ENCODE measurements around the gene VWA3B. TPM values are rescaled to one million over a fixed set of nuclear protein-coding genes. Genes with fewer than 3 reads are reported as not detected.
A peak's percentile ranks its signal among the peaks of the same experiment; 100 is the strongest.

The VWA3B gene
- polyA plus RNA-seq, 3 donors, result not detected

DNA sequence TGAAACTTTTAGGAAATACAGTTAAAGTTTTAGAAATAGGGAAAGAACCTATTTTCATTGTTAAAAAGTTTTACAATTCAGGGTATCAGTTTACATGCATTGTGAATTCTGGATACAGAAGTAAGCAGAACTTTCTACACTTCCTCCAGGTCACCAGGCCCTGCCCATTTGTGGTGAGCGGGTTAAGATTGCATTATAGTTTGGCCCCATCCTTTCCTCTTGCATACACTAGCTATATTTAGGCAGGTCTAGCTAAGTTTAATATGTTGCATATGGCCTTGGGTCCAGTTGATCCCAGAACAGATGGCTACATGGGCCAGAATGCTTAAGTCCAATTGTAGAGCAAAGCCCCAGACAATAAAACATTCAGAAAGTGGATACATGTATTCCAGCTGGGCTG lies 4.8 kb downstream of the VWA3B start:
- peak; percentile 61 to 68 (median 66) for DNase-seq
- H3K4me1 Mint-ChIP-seq, result peaks cover 58% of the 10 kb centered on the region
- Histone ChIP-seq H3K36me3 (replicated peaks in 1 of 2; ENCODE audit: control insufficient read depth in 1 of 2, insufficient read depth in 2 of 2, low read length in 2 of 2) (no peaks in the 10 kb centered on the region), H3K4me3 (replicated peaks in 1 of 3; ENCODE audit: low read depth in 2 of 3, low read length in 3 of 3) (peak overlapping the region in 1 of 3 experiments; percentile 37), H4K20me1 (ENCODE audit: insufficient read depth, low read length) (no peaks in the 10 kb centered on the region), H3K9me3 (replicated peaks in 1 of 2; ENCODE audit: control insufficient read depth in 1 of 2, insufficient read depth in 1 of 2, low read length in 2 of 2) (peaks cover 5 to 10% of the 10 kb centered on the region in 2 donors), H3K79me2 (ENCODE audit: insufficient read depth, low read length) (no peaks in the 10 kb centered on the region), H3K9ac (ENCODE audit: insufficient read depth, low read length, poor library complexity, severe bottlenecking) (no peak overlapping the region), H3K4me1 (ENCODE audit: control insufficient read depth in 1 of 2, insufficient read depth in 2 of 2, low read length in 2 of 2) (peaks cover 58 to 60% of the 10 kb centered on the region in 2 donors), H2AFZ (ENCODE audit: insufficient read depth, low read depth, low read length, poor library complexity, severe bottlenecking) (no peak overlapping the region), H3K27ac (ENCODE audit: low read depth in 1 of 2, low read length in 2 of 2) (peak overlapping the region in 1 of 2 donors; percentile 37), H3K4me2 (replicated peaks; ENCODE audit: extremely low read depth, low read length, poor library complexity, severe bottlenecking) (peak overlapping the region; percentile 57), H3K27me3 (ENCODE audit: control insufficient read depth in 2 of 2, insufficient read depth in 2 of 2, low read length in 2 of 2) (no peaks in the 10 kb centered on the region)
- H3K27me3 Mint-ChIP-seq (ENCODE audit: low read depth in 3 of 3), result peaks cover 0 to 2% (median 0%) of the 10 kb centered on the region in 3 donors
- H3K36me3 Mint-ChIP-seq, result peaks cover 0 to 3% of the 10 kb centered on the region in 2 donors
- peaks cover 8 to 19% (median 15%) of the 10 kb centered on the region in 7 donors for H3K9me3 Mint-ChIP-seq
- no CpG with 5 or more reads among the region's 1 CpG for WGBS (ENCODE audit: insufficient coverage)
- peak overlapping the region in 6 of 7 donors; percentile 40 to 90 (median 82) for H3K27ac Mint-ChIP-seq
- no peak for TF ChIP-seq CTCF (IDR thresholded peaks at IDR 0.05)
- H3K4me3 Mint-ChIP-seq, result peak overlapping the region in 1 of 2 donors; percentile 46
- intact Hi-C loops (cut with micrococcal nuclease), result loop anchor here (5.0 kb wide), 2 partner anchors 41 to 54 kb away; no protein-coding TSS in a partner anchor

GRCh38 chr2:98093146-98093545 lies 6.2 kb downstream of the VWA3B start:
- no peaks in the 10 kb centered on the region for H4K20me1 ChIP-seq (ENCODE audit: insufficient read depth, low read length)
- H3K36me3 Mint-ChIP-seq, result peaks cover 0 to 3% of the 10 kb centered on the region in 2 donors
- H2AFZ ChIP-seq (ENCODE audit: insufficient read depth, low read depth, low read length, poor library complexity, severe bottlenecking), result no peak overlapping the region
- H3K36me3 ChIP-seq (replicated peaks in 1 of 2; ENCODE audit: control insufficient read depth in 1 of 2, insufficient read depth in 2 of 2, low read length in 2 of 2), result no peaks in the 10 kb centered on the region
- peaks cover 0 to 2% (median 0%) of the 10 kb centered on the region in 3 donors for H3K27me3 Mint-ChIP-seq (ENCODE audit: low read depth in 3 of 3)
- peaks cover 8 to 22% (median 19%) of the 10 kb centered on the region in 7 donors for H3K9me3 Mint-ChIP-seq
- 100% methylated on average over 1 of the region's 3 CpGs for WGBS (ENCODE audit: insufficient coverage)
- no peak overlapping the region for H3K27ac Mint-ChIP-seq
- no peak for DNase-seq
- no peaks in the 10 kb centered on the region for H3K27me3 ChIP-seq (ENCODE audit: control insufficient read depth in 2 of 2, insufficient read depth in 2 of 2, low read length in 2 of 2)
- intact Hi-C loops (cut with micrococcal nuclease), result loop anchor here (5.0 kb wide), 2 partner anchors 39 to 56 kb away; no protein-coding TSS in a partner anchor
- H3K79me2 ChIP-seq (ENCODE audit: insufficient read depth, low read length), result no peaks in the 10 kb centered on the region
- H3K4me3 Mint-ChIP-seq, result no peak overlapping the region
- peaks cover 5 to 10% of the 10 kb centered on the region in 2 donors for H3K9me3 ChIP-seq (replicated peaks in 1 of 2; ENCODE audit: control insufficient read depth in 1 of 2, insufficient read depth in 1 of 2, low read length in 2 of 2)
- no peak overlapping the region for H3K4me3 ChIP-seq (replicated peaks in 1 of 3; ENCODE audit: low read depth in 2 of 3, low read length in 3 of 3)
- H3K4me1 Mint-ChIP-seq, result peaks cover 47% of the 10 kb centered on the region
- no peak overlapping the region for H3K9ac ChIP-seq (ENCODE audit: insufficient read depth, low read length, poor library complexity, severe bottlenecking)
- no peak for TF ChIP-seq CTCF (IDR thresholded peaks at IDR 0.05)
- peaks cover 44 to 46% of the 10 kb centered on the region in 2 donors for H3K4me1 ChIP-seq (ENCODE audit: control insufficient read depth in 1 of 2, insufficient read depth in 2 of 2, low read length in 2 of 2)
- no peak overlapping the region for H3K27ac ChIP-seq (ENCODE audit: low read depth in 1 of 2, low read length in 2 of 2)
- H3K4me2 ChIP-seq (replicated peaks; ENCODE audit: extremely low read depth, low read length, poor library complexity, severe bottlenecking), result no peak overlapping the region

Data from CD14-positive monocyte (primary cell).